KMS-11 (cell line): ENCODE data around the gene DTNBP1.
A peak's percentile ranks its signal among the peaks of the same experiment; 100 is the strongest.
"Not testable (repeated sequence)": the region's sequence is repeated elsewhere in the genome, so short reads cannot be mapped to it uniquely, and the experiment has no call there.

ENCODE experiments used
- H2AFZ ChIP-seq: fragments of 200-600 bp; sonication (generic); 2 replicates; pipeline ENCODE4 v1.6.1; 2016; ENCODE audit warnings: antibody characterized with exemption, mixed run types, low read depth
- H3K27ac ChIP-seq: fragments of 200-600 bp; sonication (generic); 2 replicates; pipeline ENCODE4 v1.6.1; 2016; ENCODE audit warnings: mild to moderate bottlenecking, mixed run types
- H3K27me3 ChIP-seq: fragments of 200-600 bp; sonication (generic); 2 replicates; pipeline ENCODE4 v1.6.1; 2017; ENCODE audit warnings: mild to moderate bottlenecking, low read depth, mixed run types, moderate library complexity; ENCODE audit not compliant: insufficient read depth
- H3K36me3 ChIP-seq: fragments of 200-600 bp; sonication (generic); 2 replicates; pipeline ENCODE4 v1.6.1; 2017; ENCODE audit warnings: mild to moderate bottlenecking, mixed run types; ENCODE audit not compliant: insufficient read depth
- H3K4me1 ChIP-seq: fragments of 200-600 bp; sonication (generic); 2 replicates; pipeline ENCODE4 v1.6.1; 2016; ENCODE audit warnings: mild to moderate bottlenecking, low read depth, mixed run types; ENCODE audit not compliant: poor library complexity, severe bottlenecking
- H3K4me2 ChIP-seq: fragments of 200-600 bp; sonication (generic); 2 replicates; pipeline ENCODE4 v1.7.0; 2016; ENCODE audit warnings: mild to moderate bottlenecking, mixed run types
- H3K4me3 ChIP-seq: fragments of 200-600 bp; sonication (generic); IDR thresholded peaks from 2 replicates; pipeline ENCODE4 v1.6.1; 2017; ENCODE audit warnings: low read depth, low read length, mixed read lengths; ENCODE audit not compliant: insufficient read depth
- H3K79me2 ChIP-seq: fragments of 200-600 bp; sonication (generic); 2 replicates; pipeline ENCODE4 v1.6.1; 2016; ENCODE audit warnings: low read depth, mixed run types; ENCODE audit not compliant: insufficient read depth
- H3K9ac ChIP-seq: fragments of 200-600 bp; sonication (generic); 2 replicates; pipeline ENCODE4 v1.6.1; 2016; ENCODE audit warnings: mild to moderate bottlenecking, mixed run types
- H4K20me1 ChIP-seq: fragments of 200-600 bp; sonication (generic); 2 replicates; pipeline ENCODE4 v1.6.1; 2016; ENCODE audit warnings: mild to moderate bottlenecking, mixed run types; ENCODE audit not compliant: insufficient read depth
- CTCF ChIP-seq: fragments of 200-600 bp; sonication (generic); conservative IDR thresholded peaks from 2 replicates; pipeline ENCODE4 v1.6.1; 2017; ENCODE audit warnings: low read depth, mild to moderate bottlenecking, antibody characterized with exemption, low read length, moderate library complexity, mixed read lengths

DTNBP1 gene

GRCh38 chr6:15653581-15653980 is 9.2 kb downstream of the DTNBP1 start:
- no peaks in the 10 kb centered on the region for H3K36me3 ChIP-seq
- H3K9ac ChIP-seq = no peak overlapping the region
- H2AFZ ChIP-seq = no peak overlapping the region
- no peak for TF ChIP-seq CTCF
- peaks cover 18% of the 10 kb centered on the region for H3K4me1 ChIP-seq
- no peaks in the 10 kb centered on the region for H3K27me3 ChIP-seq
- no peak overlapping the region for H3K4me3 ChIP-seq
- H4K20me1 ChIP-seq = no peaks in the 10 kb centered on the region
- H3K79me2 ChIP-seq = no peaks in the 10 kb centered on the region; the same call in 1 of the 2 replicates
- H3K27ac ChIP-seq = no peak overlapping the region
- H3K4me2 ChIP-seq = peak overlapping the region; percentile 37

GRCh38 chr6:15650004-15650559 is 12.7 kb downstream of the DTNBP1 start:
- not testable (repeated sequence) for H3K4me3 ChIP-seq, H3K4me2 ChIP-seq, H3K27me3 ChIP-seq, H2AFZ ChIP-seq, H3K79me2 ChIP-seq, H4K20me1 ChIP-seq, H3K9ac ChIP-seq, H3K36me3 ChIP-seq, H3K27ac ChIP-seq
- peaks cover 18% of the 10 kb centered on the region for H3K4me1 ChIP-seq

GRCh38 chr6:15644904-15645303 is 17.9 kb downstream of the DTNBP1 start:
- Histone ChIP-seq H3K4me2 (no peak overlapping the region), H3K4me1 (no peaks in the 10 kb centered on the region), H4K20me1 (no peaks in the 10 kb centered on the region), H3K36me3 (no peaks in the 10 kb centered on the region; the same call in 1 of the 2 replicates), H3K9ac (no peak overlapping the region), H3K79me2 (no peaks in the 10 kb centered on the region), H2AFZ (no peak overlapping the region), H3K4me3 (no peak overlapping the region), H3K27me3 (no peaks in the 10 kb centered on the region), H3K27ac (no peak overlapping the region)
- TF ChIP-seq CTCF = no peak

GRCh38 chr6:15643542-15643941 is 19.3 kb downstream of the DTNBP1 start:
- H2AFZ ChIP-seq = no peak overlapping the region
- H3K36me3 ChIP-seq = no peaks in the 10 kb centered on the region; the same call in 1 of the 2 replicates
- TF ChIP-seq CTCF = no peak
- no peak overlapping the region for H3K27ac ChIP-seq
- H4K20me1 ChIP-seq = no peaks in the 10 kb centered on the region
- H3K4me1 ChIP-seq = no peaks in the 10 kb centered on the region
- H3K27me3 ChIP-seq = no peaks in the 10 kb centered on the region
- H3K4me3 ChIP-seq = no peak overlapping the region
- no peak overlapping the region for H3K9ac ChIP-seq
- H3K4me2 ChIP-seq = no peak overlapping the region
- H3K79me2 ChIP-seq = no peaks in the 10 kb centered on the region

- Histone ChIP-seq H3K4me1 (no peaks in the 10 kb centered on the region), H3K4me3 (no peak overlapping the region), H3K27me3 (no peaks in the 10 kb centered on the region), H2AFZ (no peak overlapping the region), H3K9ac (no peak overlapping the region), H4K20me1 (no peaks in the 10 kb centered on the region), H3K36me3 (no peaks in the 10 kb centered on the region; the same call in 1 of the 2 replicates), H3K27ac (no peak overlapping the region), H3K4me2 (no peak overlapping the region), H3K79me2 (no peaks in the 10 kb centered on the region)
- TF ChIP-seq CTCF = peak; percentile 53
Measured at GRCh38 chr6:15642276-15642675, 20.6 kb downstream of the DTNBP1 start.
